HepG2 (cell line): ENCODE measurements around the gene SPATA25. TPM values are rescaled to one million over a fixed set of nuclear protein-coding genes. Genes with fewer than 3 reads are reported as not detected.

Experiments
- FOSL1 ChIP-seq: sonication (generic); formaldehyde crosslinking; IDR thresholded peaks from 2 replicates; pipeline ENCODE4 v1.9.0; 2021; ENCODE audit warnings: missing genetic modification reagents, borderline replicate concordance
- FOXC1 ChIP-seq: sonication (generic); formaldehyde crosslinking; IDR thresholded peaks from 2 replicates; pipeline ENCODE4 v1.8.0; 2022; ENCODE audit warnings: mild to moderate bottlenecking, missing genetic modification reagents, borderline replicate concordance
- GABPB1 ChIP-seq: IDR thresholded peaks from 2 replicates; pipeline ENCODE4 v1.6.1; 2016; ENCODE audit warnings: mild to moderate bottlenecking, missing genetic modification reagents, moderate library complexity, missing compliant biosample characterization
- GATAD1 ChIP-seq: IDR thresholded peaks from 2 replicates; pipeline ENCODE4 v1.6.1; 2016; ENCODE audit warnings: missing genetic modification reagents, missing compliant biosample characterization
- HCFC1 ChIP-seq: fragments of 150-350 bp; IDR thresholded peaks from 2 replicates; pipeline ENCODE4 v1.6.1; 2014; ENCODE audit warnings: low read depth, low read length
- HHEX ChIP-seq: IDR thresholded peaks from 2 replicates; pipeline ENCODE4 v1.6.1; 2016; ENCODE audit warnings: control low read depth
- HNRNPK ChIP-seq: fragments of 200-400 bp; formaldehyde crosslinking; IDR thresholded peaks from 2 replicates; pipeline ENCODE4 v1.6.1; 2018; ENCODE audit warnings: low read length, low read depth, moderate library complexity, mild to moderate bottlenecking; ENCODE audit not compliant: poor library complexity, severe bottlenecking
- KLF6 ChIP-seq: IDR thresholded peaks from 2 replicates; pipeline ENCODE4 v1.8.0; 2016; ENCODE audit warnings: missing biosample characterization, missing genetic modification reagents
- MEIS1 ChIP-seq: sonication (generic); formaldehyde crosslinking; IDR thresholded peaks from 2 replicates; pipeline ENCODE4 v1.9.0; 2021; ENCODE audit warnings: mild to moderate bottlenecking, missing genetic modification reagents, moderate library complexity, borderline replicate concordance
- RBFOX2 ChIP-seq: fragments of 200-400 bp; formaldehyde crosslinking; IDR thresholded peaks from 2 replicates; pipeline ENCODE4 v1.6.1; 2017; ENCODE audit warnings: low read depth, mild to moderate bottlenecking, low read length
- SP5 ChIP-seq: IDR thresholded peaks from 2 replicates; pipeline ENCODE4 v1.6.1; 2016; ENCODE audit warnings: low read depth, borderline replicate concordance
- TEAD2 ChIP-seq: sonication (generic); formaldehyde crosslinking; IDR thresholded peaks from 2 replicates; pipeline ENCODE4 v1.9.0; 2021; ENCODE audit warnings: missing genetic modification reagents
- ZBTB42 ChIP-seq: sonication (generic); formaldehyde crosslinking; IDR thresholded peaks from 2 replicates; pipeline ENCODE4 v1.5.0; 2020; ENCODE audit warnings: mild to moderate bottlenecking, missing genetic modification reagents
- ZNF317 ChIP-seq: sonication (generic); formaldehyde crosslinking; IDR thresholded peaks from 2 replicates; pipeline ENCODE4 v1.5.0; 2020; ENCODE audit warnings: mild to moderate bottlenecking, missing genetic modification reagents
- ZNF543 ChIP-seq: sonication (generic); formaldehyde crosslinking; IDR thresholded peaks from 2 replicates; pipeline ENCODE4 v1.4.0; 2020; ENCODE audit warnings: mild to moderate bottlenecking, missing genetic modification reagents
- ZNF749 ChIP-seq: sonication (generic); formaldehyde crosslinking; IDR thresholded peaks from 2 replicates; pipeline ENCODE4 v1.8.0; 2022; ENCODE audit warnings: mild to moderate bottlenecking, missing genetic modification reagents, moderate library complexity, borderline replicate concordance
- polyA plus RNA-seq, 8 experiments: library from polyadenylated mRNA; depleted of rRNA in 3 of 8; stranded (reverse) in 7 of 8; unstranded in 1 of 8; fragments of >200 nt; fragmentation: Illumina TruSeq in 4 of 8; extraction: Trizol in 4 of 8; gene quantifications; 2 replicates each; pipeline versions ENCODE4 v1.2.1 to v1.2.3, GENCODE V29; 2011 to 2016; ENCODE audit warnings: low read depth in 4 of 8, missing spikeins in 1 of 8, mixed read lengths in 1 of 8; ENCODE audit not compliant: insufficient read depth in 1 of 8
- total RNA-seq, 5 experiments: library from RNA; depleted of rRNA; stranded (reverse); fragments of >200 nt; fragmentation: Illumina TruSeq; extraction: Trizol; gene quantifications; 2 replicates each; pipeline ENCODE4 v1.2.3, GENCODE V29; 2016; ENCODE audit warnings: low read depth in 1 of 5
- TF ChIP-seq, protein P1 (sequence below): sonication (generic); formaldehyde crosslinking; IDR thresholded peaks from 2 replicates; pipeline ENCODE4 v1.5.1; 2020; ENCODE audit warnings: mild to moderate bottlenecking, missing genetic modification reagents, moderate library complexity
- TF ChIP-seq, protein P2 (sequence below): sonication (generic); formaldehyde crosslinking; IDR thresholded peaks from 2 replicates; pipeline ENCODE4 v1.4.0; 2020; ENCODE audit warnings: missing genetic modification reagents

Gene SPATA25
- total and polyA plus RNA-seq, 2 of the 13 experiments (the other 11 are each of a cell fraction or from before 2014, with no cell fraction given), result 4.8 to 7.6 TPM

GRCh38 chr20:45911486-45912343, 24.3 kb upstream of the SPATA25 start, which contains the start of gene PLTP (continued):
- TF ChIP-seq, protein P1, sequence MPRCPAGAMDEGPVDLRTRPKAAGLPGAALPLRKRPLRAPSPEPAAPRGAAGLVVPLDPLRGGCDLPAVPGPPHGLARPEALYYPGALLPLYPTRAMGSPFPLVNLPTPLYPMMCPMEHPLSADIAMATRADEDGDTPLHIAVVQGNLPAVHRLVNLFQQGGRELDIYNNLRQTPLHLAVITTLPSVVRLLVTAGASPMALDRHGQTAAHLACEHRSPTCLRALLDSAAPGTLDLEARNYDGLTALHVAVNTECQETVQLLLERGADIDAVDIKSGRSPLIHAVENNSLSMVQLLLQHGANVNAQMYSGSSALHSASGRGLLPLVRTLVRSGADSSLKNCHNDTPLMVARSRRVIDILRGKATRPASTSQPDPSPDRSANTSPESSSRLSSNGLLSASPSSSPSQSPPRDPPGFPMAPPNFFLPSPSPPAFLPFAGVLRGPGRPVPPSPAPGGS (CRISPR knock-in tag), result 0 out of 2 replicates have a peak, but pooled peaks have one; percentile 14
- 0 out of 2 replicates have a peak, but pooled peaks have one; percentile 31 for TF ChIP-seq ZNF317 (CRISPR knock-in tag)
- no peak for TF ChIP-seq KLF6
- TF ChIP-seq MEIS1 (CRISPR knock-in tag), result peak; percentile 80
- peak; percentile 51; the same call in 1 of the 2 replicates for TF ChIP-seq GABPB1
- peak; percentile 35; the same call in 1 of the 2 replicates for TF ChIP-seq SP5
- TF ChIP-seq ZNF749 (CRISPR knock-in tag), result no peak
- peak; percentile 38; the same call in 1 of the 2 replicates for TF ChIP-seq FOXC1 (CRISPR knock-in tag)
- no peak for TF ChIP-seq TEAD2 (CRISPR knock-in tag)
- no peak for TF ChIP-seq HHEX (CRISPR knock-in tag)
- no peak for TF ChIP-seq GATAD1 (CRISPR knock-in tag)
- TF ChIP-seq FOSL1, result no peak
- peak; percentile 60 for TF ChIP-seq RBFOX2
- no peak for TF ChIP-seq ZBTB42 (CRISPR knock-in tag)
- TF ChIP-seq, protein P2, sequence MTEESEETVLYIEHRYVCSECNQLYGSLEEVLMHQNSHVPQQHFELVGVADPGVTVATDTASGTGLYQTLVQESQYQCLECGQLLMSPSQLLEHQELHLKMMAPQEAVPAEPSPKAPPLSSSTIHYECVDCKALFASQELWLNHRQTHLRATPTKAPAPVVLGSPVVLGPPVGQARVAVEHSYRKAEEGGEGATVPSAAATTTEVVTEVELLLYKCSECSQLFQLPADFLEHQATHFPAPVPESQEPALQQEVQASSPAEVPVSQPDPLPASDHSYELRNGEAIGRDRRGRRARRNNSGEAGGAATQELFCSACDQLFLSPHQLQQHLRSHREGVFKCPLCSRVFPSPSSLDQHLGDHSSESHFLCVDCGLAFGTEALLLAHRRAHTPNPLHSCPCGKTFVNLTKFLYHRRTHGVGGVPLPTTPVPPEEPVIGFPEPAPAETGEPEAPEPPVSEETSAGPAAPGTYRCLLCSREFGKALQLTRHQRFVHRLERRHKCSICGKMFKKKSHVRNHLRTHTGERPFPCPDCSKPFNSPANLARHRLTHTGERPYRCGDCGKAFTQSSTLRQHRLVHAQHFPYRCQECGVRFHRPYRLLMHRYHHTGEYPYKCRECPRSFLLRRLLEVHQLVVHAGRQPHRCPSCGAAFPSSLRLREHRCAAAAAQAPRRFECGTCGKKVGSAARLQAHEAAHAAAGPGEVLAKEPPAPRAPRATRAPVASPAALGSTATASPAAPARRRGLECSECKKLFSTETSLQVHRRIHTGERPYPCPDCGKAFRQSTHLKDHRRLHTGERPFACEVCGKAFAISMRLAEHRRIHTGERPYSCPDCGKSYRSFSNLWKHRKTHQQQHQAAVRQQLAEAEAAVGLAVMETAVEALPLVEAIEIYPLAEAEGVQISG, result 0 out of 2 replicates have a peak, but pooled peaks have one; percentile 59
- TF ChIP-seq HNRNPK, result peak; percentile 52
- TF ChIP-seq HCFC1, result no peak
- 0 out of 2 replicates have a peak, but pooled peaks have one; percentile 23 for TF ChIP-seq ZNF543 (CRISPR knock-in tag)
